Naive B cell (primary cell): ENCODE results near the gene RHOXF2. TPM values are rescaled to one million over a fixed set of nuclear protein-coding genes. Genes with fewer than 3 reads are reported as not detected.
A peak's percentile ranks its signal among the peaks of the same experiment; 100 is the strongest.
"Not testable (repeated sequence)": the region's sequence is repeated elsewhere in the genome, so short reads cannot be mapped to it uniquely, and the experiment has no call there.

Experiments used
- ATAC-seq, 2 donors: fragments of 150-1000 bp; cut with Tn5 transposase; 2 replicates each; pipeline ENCODE4 v1.10.0; 2021; ENCODE audit warnings: low read depth in 2 of 2, mild to moderate bottlenecking in 2 of 2, moderate library complexity in 2 of 2
- DNase-seq: peaks from one replicate; pipeline ENCODE4 v3.0.0; 2022
- H3K27ac Mint-ChIP-seq, 6 donors: one replicate each; pipeline ENCODE4 v1.8.0; 2020 to 2022; ENCODE audit warnings: mild to moderate bottlenecking in 6 of 6, mixed read lengths in 6 of 6, moderate library complexity in 5 of 6, inconsistent platforms in 2 of 6
- H3K27me3 Mint-ChIP-seq, 3 donors: one replicate each; pipeline ENCODE4 v1.8.0; 2021 to 2022; ENCODE audit warnings: mixed read lengths in 3 of 3, mild to moderate bottlenecking in 1 of 3
- H3K36me3 Mint-ChIP-seq, 2 donors: one replicate each; pipeline ENCODE4 v1.8.0; 2020 to 2022; ENCODE audit warnings: mixed read lengths in 2 of 2, inconsistent platforms in 1 of 2, mild to moderate bottlenecking in 1 of 2
- H3K4me1 Mint-ChIP-seq, 3 donors: one replicate each; pipeline ENCODE4 v1.8.0; 2020 to 2022; ENCODE audit warnings: mixed read lengths in 3 of 3, inconsistent platforms in 1 of 3, mild to moderate bottlenecking in 1 of 3, moderate library complexity in 1 of 3
- H3K4me3 Mint-ChIP-seq, 8 donors: one replicate each; pipeline ENCODE4 v1.8.0; 2020 to 2022; ENCODE audit warnings: mild to moderate bottlenecking in 8 of 8, mixed read lengths in 8 of 8, moderate library complexity in 8 of 8, inconsistent platforms in 2 of 8
- H3K9me3 Mint-ChIP-seq, 7 donors: one replicate each; pipeline ENCODE4 v1.8.0; 2020 to 2022; ENCODE audit warnings: mixed read lengths in 7 of 7, mild to moderate bottlenecking in 5 of 7, inconsistent platforms in 2 of 7, moderate library complexity in 1 of 7
- polyA plus RNA-seq, 6 donors: library from polyadenylated mRNA; unstranded; fragments of 300-500 nt; fragmentation: Illumina TruSeq; gene quantifications; one replicate each; pipeline ENCODE4 v1.2.3, GENCODE V29; 2021; ENCODE audit warnings: low read depth in 6 of 6

RHOXF2 gene
- polyA plus RNA-seq, 6 donors from 2014 or later: 0.11 to 0.16 (median 0.15) TPM; not detected in 3

GRCh38 chrX:120145295-120145925 lies 13.0 kb upstream of the RHOXF2 start:
- ATAC-seq (no peak), DNase-seq (no peak)
- peak overlapping the region in 1 of 6 donors; percentile 75 for H3K27ac Mint-ChIP-seq
- H3K27me3 Mint-ChIP-seq: peaks cover 0 to 23% (median 0%) of the 10 kb centered on the region in 3 donors
- H3K4me3 Mint-ChIP-seq: no peak overlapping the region
- H3K9me3 Mint-ChIP-seq: peaks cover 0 to 12% (median 6%) of the 10 kb centered on the region in 7 donors
- peaks cover 0 to 3% (median 0%) of the 10 kb centered on the region in 3 donors for H3K4me1 Mint-ChIP-seq
- peaks cover 4 to 11% of the 10 kb centered on the region in 2 donors for H3K36me3 Mint-ChIP-seq

GRCh38 chrX:120146323-120146722 lies 12.1 kb upstream of the RHOXF2 start:
- ATAC-seq, H3K4me1 Mint-ChIP-seq, H3K4me3 Mint-ChIP-seq, DNase-seq: not testable (repeated sequence)
- Mint-ChIP-seq H3K36me3 (peaks cover 4 to 11% of the 10 kb centered on the region in 2 donors), H3K9me3 (peaks cover 0 to 12% (median 6%) of the 10 kb centered on the region in 7 donors), H3K27ac (peak overlapping the region in 1 of 6 donors; percentile 22), H3K27me3 (peaks cover 0 to 23% (median 0%) of the 10 kb centered on the region in 3 donors)

GRCh38 chrX:120147537-120147936 lies 10.9 kb upstream of the RHOXF2 start:
- Mint-ChIP-seq H3K27ac (no peak overlapping the region), H3K4me1 (peaks cover 0 to 3% (median 0%) of the 10 kb centered on the region in 3 donors), H3K9me3 (peaks cover 0 to 12% (median 6%) of the 10 kb centered on the region in 7 donors), H3K36me3 (peaks cover 1 to 11% of the 10 kb centered on the region in 2 donors), H3K27me3 (peaks cover 0 to 23% (median 0%) of the 10 kb centered on the region in 3 donors), H3K4me3 (no peak overlapping the region)
- no peak for DNase-seq
- ATAC-seq: no peak

- Mint-ChIP-seq H3K9me3 (peaks cover 0 to 12% (median 6%) of the 10 kb centered on the region in 7 donors), H3K36me3 (peaks cover 0 to 11% of the 10 kb centered on the region in 2 donors)
- not testable (repeated sequence) for H3K27ac Mint-ChIP-seq, H3K4me1 Mint-ChIP-seq, DNase-seq, H3K4me3 Mint-ChIP-seq, H3K27me3 Mint-ChIP-seq
- ATAC-seq: peak in 1 of 2 donors; percentile 18
Measured at GRCh38 chrX:120150109-120150744, 8.2 kb upstream of the RHOXF2 start.

GRCh38 chrX:120159086-120159485 lies 673 bp downstream of the RHOXF2 start:
- H3K27ac Mint-ChIP-seq, H3K4me1 Mint-ChIP-seq, H3K4me3 Mint-ChIP-seq, H3K27me3 Mint-ChIP-seq, DNase-seq, H3K36me3 Mint-ChIP-seq, ATAC-seq, H3K9me3 Mint-ChIP-seq: not testable (repeated sequence)

GRCh38 chrX:120193254-120193653 lies 34.8 kb downstream of the RHOXF2 start:
- not testable (repeated sequence) for DNase-seq, H3K4me3 Mint-ChIP-seq, H3K36me3 Mint-ChIP-seq, H3K27me3 Mint-ChIP-seq, H3K9me3 Mint-ChIP-seq, H3K27ac Mint-ChIP-seq, ATAC-seq, H3K4me1 Mint-ChIP-seq

GRCh38 chrX:120193720-120194119 lies 35.3 kb downstream of the RHOXF2 start:
- not testable (repeated sequence) for H3K4me3 Mint-ChIP-seq, H3K27me3 Mint-ChIP-seq, DNase-seq, H3K4me1 Mint-ChIP-seq, ATAC-seq, H3K36me3 Mint-ChIP-seq, H3K27ac Mint-ChIP-seq, H3K9me3 Mint-ChIP-seq

- ATAC-seq, H3K27ac Mint-ChIP-seq, H3K4me3 Mint-ChIP-seq, H3K27me3 Mint-ChIP-seq, H3K36me3 Mint-ChIP-seq, DNase-seq, H3K9me3 Mint-ChIP-seq, H3K4me1 Mint-ChIP-seq: not testable (repeated sequence)
Measured at GRCh38 chrX:120195786-120196185, 37.4 kb downstream of the RHOXF2 start.

- H3K27ac Mint-ChIP-seq: not testable (repeated sequence)
Measured at GRCh38 chrX:120196626-120197283, 38.3 kb downstream of the RHOXF2 start.

GRCh38 chrX:120200851-120201250 lies 42.4 kb downstream of the RHOXF2 start:
- DNase-seq: no peak
- no peak for ATAC-seq
- Mint-ChIP-seq H3K4me3 (peak overlapping the region in 1 of 8 donors; percentile 22), H3K27me3 (peaks cover 0 to 6% (median 0%) of the 10 kb centered on the region in 3 donors), H3K4me1 (no peaks in the 10 kb centered on the region), H3K9me3 (peaks cover 0 to 1% (median 0%) of the 10 kb centered on the region in 7 donors), H3K36me3 (no peaks in the 10 kb centered on the region), H3K27ac (no peak overlapping the region)

More at GRCh38 chrX:120196626-120197283, 38.3 kb downstream of the RHOXF2 start:
- ATAC-seq: peak in 1 of 2 donors; percentile 43
- not testable (repeated sequence) for H3K36me3 Mint-ChIP-seq, H3K9me3 Mint-ChIP-seq, H3K27me3 Mint-ChIP-seq, H3K4me3 Mint-ChIP-seq, DNase-seq, H3K4me1 Mint-ChIP-seq

GRCh38 chrX:120205816-120206753 lies 47.7 kb downstream of the RHOXF2 start:
- no peaks in the 10 kb centered on the region for H3K27me3 Mint-ChIP-seq
- H3K36me3 Mint-ChIP-seq: no peaks in the 10 kb centered on the region
- ATAC-seq: no peak
- H3K4me3 Mint-ChIP-seq: no peak overlapping the region
- DNase-seq: no peak
- no peak overlapping the region for H3K27ac Mint-ChIP-seq
- H3K9me3 Mint-ChIP-seq: peaks cover 0 to under 1% (median 0%) of the 10 kb centered on the region in 7 donors
- H3K4me1 Mint-ChIP-seq: peaks cover 0 to 3% (median 0%) of the 10 kb centered on the region in 3 donors

- H3K4me1 Mint-ChIP-seq: peaks cover 0 to 3% (median 0%) of the 10 kb centered on the region in 3 donors
- H3K27me3 Mint-ChIP-seq: no peaks in the 10 kb centered on the region
- DNase-seq (no peak), ATAC-seq (no peak)
- H3K4me3 Mint-ChIP-seq: no peak overlapping the region
- H3K9me3 Mint-ChIP-seq: no peaks in the 10 kb centered on the region
- H3K27ac Mint-ChIP-seq: no peak overlapping the region
- H3K36me3 Mint-ChIP-seq: no peaks in the 10 kb centered on the region
Measured at GRCh38 chrX:120207009-120207605, 48.7 kb downstream of the RHOXF2 start.
